RWPE2 (cell line): ENCODE results near the gene PITPNB.

Experiments
- ATAC-seq: fragments of 200-7000 bp; cut with Tn5 transposase; 3 replicates; pipeline ENCODE4 v1.9.1; 2021; ENCODE audit warnings: low read depth
- DNase-seq: peaks from one replicate; pipeline ENCODE4 v3.0.0-alpha.2; 2020; ENCODE audit warnings: low spot score
- H3K27ac ChIP-seq: fragments of 450-650 bp; 2 replicates; pipeline ENCODE4 v1.5.1; 2017; ENCODE audit warnings: mild to moderate bottlenecking; ENCODE audit not compliant: poor library complexity, severe bottlenecking
- H3K27me3 ChIP-seq: fragments of 250-450 bp; sonication (Bioruptor Pico); 2 replicates; pipeline ENCODE4 v1.5.1; 2021; ENCODE audit warnings: mild to moderate bottlenecking, moderate library complexity; ENCODE audit not compliant: insufficient read depth, poor library complexity, severe bottlenecking
- H3K36me3 ChIP-seq: fragments of 250-450 bp; sonication (Bioruptor Pico); 2 replicates; pipeline ENCODE4 v1.5.1; 2020; ENCODE audit warnings: low read depth, mild to moderate bottlenecking, moderate library complexity
- H3K4me1 ChIP-seq: fragments of 250-450 bp; sonication (Bioruptor Pico); 2 replicates; pipeline ENCODE4 v1.5.1; 2021; ENCODE audit warnings: mild to moderate bottlenecking, moderate library complexity; ENCODE audit not compliant: insufficient read depth, poor library complexity, severe bottlenecking
- H3K4me3 ChIP-seq: fragments of 250-450 bp; sonication (Bioruptor Pico); 2 replicates; pipeline ENCODE4 v1.5.1; 2021; ENCODE audit warnings: mild to moderate bottlenecking, moderate library complexity; ENCODE audit not compliant: severe bottlenecking
- H3K9me3 ChIP-seq: fragments of 250-450 bp; sonication (Bioruptor Pico); 2 replicates; pipeline ENCODE4 v1.5.1; 2021; ENCODE audit warnings: mild to moderate bottlenecking, moderate library complexity; ENCODE audit not compliant: severe bottlenecking
- CTCF ChIP-seq: fragments of 450-650 bp; IDR thresholded peaks from one replicate; pipeline ENCODE4 v1.5.1; 2017; ENCODE audit warnings: mild to moderate bottlenecking, moderate library complexity; ENCODE audit not compliant: poor library complexity, severe bottlenecking

The PITPNB gene

GRCh38 chr22:27892064-27892463 is 27.0 kb downstream of the PITPNB start:
- no peak for DNase-seq
- H3K27ac ChIP-seq: no peak overlapping the region
- no peaks in the 10 kb centered on the region for H3K27me3 ChIP-seq
- no peak for TF ChIP-seq CTCF
- no peaks in the 10 kb centered on the region for H3K9me3 ChIP-seq
- H3K36me3 ChIP-seq: peaks cover 84% of the 10 kb centered on the region
- no peak for ATAC-seq
- no peak overlapping the region for H3K4me3 ChIP-seq
- H3K4me1 ChIP-seq: peaks cover 2% of the 10 kb centered on the region

- ATAC-seq (no peak), DNase-seq (no peak)
- Histone ChIP-seq H3K9me3 (no peaks in the 10 kb centered on the region), H3K27me3 (no peaks in the 10 kb centered on the region), H3K4me1 (peaks cover 23% of the 10 kb centered on the region), H3K36me3 (peaks cover 82% of the 10 kb centered on the region), H3K27ac (no peak overlapping the region), H3K4me3 (no peak overlapping the region)
- no peak for TF ChIP-seq CTCF
These were observed 30.7 kb downstream of the PITPNB start for GRCh38 chr22:27888310-27888709.

GRCh38 chr22:27886843-27887151 is 32.3 kb downstream of the PITPNB start:
- DNase-seq (no peak), ATAC-seq (no peak)
- peak; percentile 45 for TF ChIP-seq CTCF
- Histone ChIP-seq H3K4me3 (no peak overlapping the region), H3K27ac (no peak overlapping the region), H3K36me3 (peaks cover 80% of the 10 kb centered on the region), H3K27me3 (no peaks in the 10 kb centered on the region), H3K4me1 (peaks cover 23% of the 10 kb centered on the region), H3K9me3 (no peaks in the 10 kb centered on the region)

GRCh38 chr22:27885977-27886842 is 32.8 kb downstream of the PITPNB start:
- peak; percentile 83 for TF ChIP-seq CTCF
- ATAC-seq (peak; percentile 71; the same call in 2 of the 3 replicates), DNase-seq (no peak)
- H3K9me3 ChIP-seq: no peaks in the 10 kb centered on the region
- H3K27me3 ChIP-seq: no peaks in the 10 kb centered on the region
- peaks cover 74% of the 10 kb centered on the region for H3K36me3 ChIP-seq
- H3K4me3 ChIP-seq: no peak overlapping the region
- H3K4me1 ChIP-seq: peaks cover 23% of the 10 kb centered on the region
- no peak overlapping the region for H3K27ac ChIP-seq
